Occipital lobe (tissue), 2 donors: ENCODE results near the gene TAGLN2. TPM values are rescaled to one million over a fixed set of nuclear protein-coding genes. Genes with fewer than 3 reads are reported as not detected.
A peak's percentile ranks its signal among the peaks of the same experiment; 100 is the strongest.

Experiments
- DNase-seq: peaks from one replicate; lab custom pipeline; 2025; lab: John Stamatoyannopoulos, UW
- total RNA-seq: library from RNA; depleted of rRNA; stranded (reverse); fragments of >200 nt; gene quantifications from one replicate; pipeline ENCODE4 v1.2.3, GENCODE V29; 2014

Gene TAGLN2
- total RNA-seq, 1 donor from 2014 or later: 28.1 TPM

- DNase-seq: no peak
Observed at GRCh38 chr1:159935719-159936272, 10.5 kb upstream of the TAGLN2 start.

- no peak for DNase-seq
Observed at GRCh38 chr1:159935305-159935704, 10.0 kb upstream of the TAGLN2 start.

GRCh38 chr1:159934136-159935039 is 9.1 kb upstream of the TAGLN2 start:
- DNase-seq: no peak

GRCh38 chr1:159933347-159933746 is 8.0 kb upstream of the TAGLN2 start:
- DNase-seq: no peak

GRCh38 chr1:159932296-159933285 is 7.3 kb upstream of the TAGLN2 start:
- DNase-seq: no peak

- DNase-seq: no peak
Observed at GRCh38 chr1:159931795-159932173, 6.5 kb upstream of the TAGLN2 start.

GRCh38 chr1:159931101-159931794 is 5.9 kb upstream of the TAGLN2 start:
- DNase-seq: no peak

GRCh38 chr1:159930634-159931033 is 5.3 kb upstream of the TAGLN2 start:
- DNase-seq: no peak

GRCh38 chr1:159930216-159930615 is 4.9 kb upstream of the TAGLN2 start:
- no peak for DNase-seq

GRCh38 chr1:159929155-159930051 is 4.1 kb upstream of the TAGLN2 start:
- DNase-seq: no peak

GRCh38 chr1:159928491-159929050 is 3.3 kb upstream of the TAGLN2 start:
- DNase-seq: no peak

GRCh38 chr1:159927849-159928431 is 2.6 kb upstream of the TAGLN2 start:
- DNase-seq: no peak

- no peak for DNase-seq
Observed at GRCh38 chr1:159927211-159927848, 2.0 kb upstream of the TAGLN2 start.

GRCh38 chr1:159925719-159926078 is 392 bp upstream of the TAGLN2 start:
- no peak for DNase-seq

GRCh38 chr1:159924025-159924790 is 1.1 kb downstream of the TAGLN2 start:
- peak; percentile 24 for DNase-seq

GRCh38 chr1:159923203-159924024 is 1.9 kb downstream of the TAGLN2 start:
- DNase-seq: no peak

- no peak for DNase-seq
Observed at GRCh38 chr1:159922511-159923202, 2.6 kb downstream of the TAGLN2 start.
